HG03565 (cell line): ENCODE results near the gene DSC1.
"Not testable (repeated sequence)": the region's sequence is repeated elsewhere in the genome, so short reads cannot be mapped to it uniquely, and the experiment has no call there.

Source experiments
- ATAC-seq: cut with Tn5 transposase; IDR thresholded peaks from one replicate; pipeline ENCODE4 v1.9.1; 2021; ENCODE audit warnings: mild to moderate bottlenecking, moderate library complexity; ENCODE audit not compliant: unreplicated experiment

Gene DSC1

GRCh38 chr18:31171144-31171839 lies 8.6 kb upstream of the DSC1 start:
- ATAC-seq, result no peak

GRCh38 chr18:31170335-31170734 lies 7.7 kb upstream of the DSC1 start:
- ATAC-seq, result no peak

- ATAC-seq, result no peak
Observed at GRCh38 chr18:31162419-31162793, 250 bp downstream of the DSC1 start.

- ATAC-seq, result no peak
Observed at GRCh38 chr18:31161757-31162418, 768 bp downstream of the DSC1 start.

- no peak for ATAC-seq
Observed at GRCh38 chr18:31156821-31157763, 5.6 kb downstream of the DSC1 start.

- no peak for ATAC-seq
Observed at GRCh38 chr18:31155498-31155897, 7.2 kb downstream of the DSC1 start.

- no peak for ATAC-seq
Observed at GRCh38 chr18:31154181-31154580, 8.5 kb downstream of the DSC1 start.

GRCh38 chr18:31149351-31149750 lies 13.3 kb downstream of the DSC1 start:
- no peak for ATAC-seq

- no peak for ATAC-seq
Observed at GRCh38 chr18:31148600-31148999, 14.1 kb downstream of the DSC1 start.

- ATAC-seq, result no peak
Observed at GRCh38 chr18:31146809-31147208, 15.8 kb downstream of the DSC1 start.

GRCh38 chr18:31143025-31143424 lies 19.6 kb downstream of the DSC1 start:
- no peak for ATAC-seq

GRCh38 chr18:31138709-31139108 lies 23.9 kb downstream of the DSC1 start:
- ATAC-seq, result no peak

- ATAC-seq, result no peak
Observed at GRCh38 chr18:31134988-31135529, 27.6 kb downstream of the DSC1 start.

GRCh38 chr18:31129398-31130115 lies 33.1 kb downstream of the DSC1 start:
- no peak for ATAC-seq

- no peak for ATAC-seq
Observed at GRCh38 chr18:31125878-31126277, 36.8 kb downstream of the DSC1 start.

- not testable (repeated sequence) for ATAC-seq
Observed at GRCh38 chr18:31123125-31123524, 39.5 kb downstream of the DSC1 start.

GRCh38 chr18:31120594-31120993 lies 42.1 kb downstream of the DSC1 start:
- ATAC-seq, result no peak

- ATAC-seq, result no peak
Observed at GRCh38 chr18:31116853-31117595, 45.6 kb downstream of the DSC1 start.

- ATAC-seq, result no peak
Observed at GRCh38 chr18:31112804-31113203, 49.9 kb downstream of the DSC1 start.

- ATAC-seq, result no peak
Observed at GRCh38 chr18:31105733-31106132, 56.9 kb downstream of the DSC1 start.
